Epithelial cell of esophagus (primary cell): ENCODE results near the gene DCST2.

Source experiments
- DNase-seq: peaks from one replicate; pipeline ENCODE4 v3.0.0; 2010; ENCODE audit warnings: low read depth
- H3K4me3 ChIP-seq: 2 replicates; pipeline ENCODE4 v1.5.1; 2011; ENCODE audit warnings: mild to moderate bottlenecking, low read length, control low read depth
- CTCF ChIP-seq: IDR thresholded peaks from 2 replicates; pipeline ENCODE4 v1.5.1; 2011; ENCODE audit warnings: low read depth, mild to moderate bottlenecking, low read length, control low read depth, inconsistent platforms; ENCODE audit not compliant: insufficient read depth; ENCODE audit errors: missing control alignments

DCST2 gene

GRCh38 chr1:155079487-155080311 is 46.1 kb upstream of the DCST2 start:
- H3K4me3 ChIP-seq, result peak overlapping the region; percentile 61
- no peak for DNase-seq
- no peak for TF ChIP-seq CTCF

GRCh38 chr1:155079210-155079486 is 45.6 kb upstream of the DCST2 start:
- no peak for TF ChIP-seq CTCF
- DNase-seq, result no peak
- peak overlapping the region; percentile 61 for H3K4me3 ChIP-seq

GRCh38 chr1:155078469-155079209 is 45.1 kb upstream of the DCST2 start, which contains the start of gene EFNA3:
Gene EFNA3, plus strand, starts transcription at chr1:155078837. Its CDS starts 105 bp downstream, at chr1:155078942.
- TF ChIP-seq CTCF, result no peak
- peak; percentile 77 for DNase-seq
- peak within 1 kb of the TSS; percentile 61 for H3K4me3 ChIP-seq

GRCh38 chr1:155077758-155078445 is 44.3 kb upstream of the DCST2 start:
- TF ChIP-seq CTCF, result no peak
- H3K4me3 ChIP-seq, result peak overlapping the region; percentile 35
- DNase-seq, result peak; percentile 41

GRCh38 chr1:155077346-155077745 is 43.8 kb upstream of the DCST2 start:
- no peak for TF ChIP-seq CTCF
- H3K4me3 ChIP-seq, result no peak overlapping the region
- DNase-seq, result no peak

GRCh38 chr1:155076371-155076770 is 42.8 kb upstream of the DCST2 start:
- DNase-seq, result no peak
- no peak for TF ChIP-seq CTCF
- H3K4me3 ChIP-seq, result no peak overlapping the region
